IMR-90 (cell line): ENCODE data around the gene NRP2. TPM values are rescaled to one million over a fixed set of nuclear protein-coding genes. Genes with fewer than 3 reads are reported as not detected.

ENCODE experiments used
- ATAC-seq: fragments of 200-7000 bp; cut with Tn5 transposase; 2 replicates; pipeline ENCODE4 v1.9.1; 2020; ENCODE audit warnings: low read depth, mild to moderate bottlenecking, moderate library complexity
- BruUV-seq: library from RNA; stranded (reverse); fragments of 400-500 nt; replicated peaks from 2 replicates; lab custom pipeline; 2021; lab: Mats Ljungman, UMichigan
- CTCF ChIA-PET: fragments of 300-600 bp; formaldehyde crosslinking; extraction: SDS; loops from one replicate; lab custom pipeline; 2021; ENCODE audit warnings: antibody characterized with exemption; lab: Yijun Ruan, JAX
- POLR2A ChIA-PET: fragments of 300-600 bp; sonication (Branson Sonifier 250); formaldehyde crosslinking; loops from one replicate; lab custom pipeline; 2022; ENCODE audit warnings: antibody characterized with exemption; ENCODE audit not compliant: unreplicated experiment; lab: Charles Lee
- DNase-seq: peaks from one replicate; pipeline ENCODE4 v3.0.0; 2013
- H2AFZ ChIP-seq: replicated peaks from 2 replicates; pipeline ENCODE3; 2013; ENCODE audit warnings: low read length, mild to moderate bottlenecking; ENCODE audit not compliant: poor library complexity
- H2AK5ac ChIP-seq: 2 replicates; pipeline ENCODE4 v1.6.1; 2013; ENCODE audit warnings: low read depth, low read length, inconsistent platforms
- H2AK9ac ChIP-seq: replicated peaks from 2 replicates; pipeline ENCODE3; 2013; ENCODE audit warnings: mild to moderate bottlenecking, low read depth, low read length, moderate library complexity; ENCODE audit not compliant: poor library complexity
- H2BK120ac ChIP-seq: 2 replicates; pipeline ENCODE4 v1.6.1; 2013; ENCODE audit warnings: low read depth, low read length, inconsistent platforms
- H2BK15ac ChIP-seq: 3 replicates; pipeline ENCODE4 v1.6.1; 2013; ENCODE audit warnings: low read depth, low read length, inconsistent platforms
- H2BK20ac ChIP-seq: 2 replicates; pipeline ENCODE4 v1.6.1; 2013; ENCODE audit warnings: low read depth, mild to moderate bottlenecking, inconsistent platforms, low read length, moderate library complexity
- H2BK5ac ChIP-seq: 2 replicates; pipeline ENCODE4 v1.6.1; 2013; ENCODE audit warnings: mild to moderate bottlenecking, low read depth, low read length, inconsistent platforms; ENCODE audit not compliant: poor library complexity, severe bottlenecking
- H3K14ac ChIP-seq: replicated peaks from 2 replicates; pipeline ENCODE4 v1.6.1; 2013; ENCODE audit warnings: low read depth, low read length, inconsistent platforms
- H3K18ac ChIP-seq: 2 replicates; pipeline ENCODE4 v1.6.1; 2013; ENCODE audit warnings: low read depth, low read length, control low read depth
- H3K23ac ChIP-seq: 2 replicates; pipeline ENCODE4 v1.6.1; 2013; ENCODE audit warnings: low read depth, low read length, inconsistent platforms
- H3K27ac ChIP-seq: 2 replicates; pipeline ENCODE4 v1.5.1; 2013; ENCODE audit warnings: mild to moderate bottlenecking, control low read depth, low read length; ENCODE audit not compliant: insufficient read depth
- H3K27me3 ChIP-seq: 2 replicates; pipeline ENCODE4 v1.6.1; 2013; ENCODE audit warnings: low read length; ENCODE audit not compliant: control insufficient read depth, insufficient read depth
- H3K36me3 ChIP-seq: 2 replicates; pipeline ENCODE4 v1.6.1; 2013; ENCODE audit warnings: low read length, mixed read lengths; ENCODE audit not compliant: control insufficient read depth, insufficient read depth
- H3K4ac ChIP-seq: 2 replicates; pipeline ENCODE4 v1.6.1; 2013; ENCODE audit warnings: low read depth, low read length, inconsistent platforms
- H3K4me1 ChIP-seq: 2 replicates; pipeline ENCODE4 v1.6.1; 2013; ENCODE audit warnings: low read length, mixed read lengths; ENCODE audit not compliant: control insufficient read depth, insufficient read depth
- H3K4me2 ChIP-seq: 2 replicates; pipeline ENCODE4 v1.6.1; 2013; ENCODE audit warnings: low read depth, mild to moderate bottlenecking, control low read depth, low read length, moderate library complexity
- H3K4me3 ChIP-seq: 2 replicates; pipeline ENCODE4 v1.5.1; 2013; ENCODE audit warnings: low read depth, mild to moderate bottlenecking, control low read depth, low read length, moderate library complexity; ENCODE audit not compliant: insufficient read depth
- H3K56ac ChIP-seq: 2 replicates; pipeline ENCODE4 v1.6.1; 2013; ENCODE audit warnings: low read length, inconsistent platforms; ENCODE audit not compliant: insufficient read depth; ENCODE audit errors: extremely low read depth
- H3K79me1 ChIP-seq, 2 experiments: 2 replicates each; pipeline ENCODE4 v1.6.1; 2013; ENCODE audit warnings: low read length in 2 of 2, inconsistent platforms in 1 of 2, low read depth in 1 of 2
- H3K9ac ChIP-seq: 2 replicates; pipeline ENCODE4 v1.6.1; 2013; ENCODE audit warnings: low read depth, low read length, control low read depth
- H3K9me1 ChIP-seq: 2 replicates; pipeline ENCODE4 v1.6.1; 2013; ENCODE audit warnings: low read length, inconsistent platforms; ENCODE audit not compliant: insufficient read depth
- H3K9me3 ChIP-seq: 2 replicates; pipeline ENCODE4 v1.6.1; 2013; ENCODE audit warnings: low read length; ENCODE audit not compliant: control insufficient read depth, insufficient read depth
- H4K20me1 ChIP-seq: 2 replicates; pipeline ENCODE4 v1.6.1; 2013; ENCODE audit warnings: low read length, inconsistent platforms; ENCODE audit not compliant: insufficient read depth
- H4K5ac ChIP-seq: 2 replicates; pipeline ENCODE4 v1.6.1; 2013; ENCODE audit warnings: mild to moderate bottlenecking, low read depth, low read length, control low read depth
- H4K8ac ChIP-seq, 2 experiments: 2 replicates each; pipeline ENCODE4 v1.6.1; 2013; ENCODE audit warnings: low read depth in 2 of 2, low read length in 2 of 2, control low read depth in 1 of 2, inconsistent platforms in 1 of 2
- H4K91ac ChIP-seq: 2 replicates; pipeline ENCODE4 v1.6.1; 2013; ENCODE audit warnings: low read depth, low read length, inconsistent platforms; ENCODE audit not compliant: insufficient read depth
- CEBPB ChIP-seq: IDR thresholded peaks from 2 replicates; pipeline ENCODE4 v1.6.1; 2012; ENCODE audit warnings: low read depth, low read length, improper control_type of control experiment
- MAFK ChIP-seq: IDR thresholded peaks from 2 replicates; pipeline ENCODE4 v1.6.1; 2012; ENCODE audit warnings: low read depth, low read length, improper control_type of control experiment
- MAZ ChIP-seq: IDR thresholded peaks from 2 replicates; pipeline ENCODE4 v1.6.1; 2012; ENCODE audit warnings: low read depth, mild to moderate bottlenecking, low read length, improper control_type of control experiment, moderate library complexity, borderline replicate concordance
- MXI1 ChIP-seq: IDR thresholded peaks from 2 replicates; pipeline ENCODE4 v1.6.1; 2012; ENCODE audit warnings: low read depth, mild to moderate bottlenecking, low read length, moderate library complexity, borderline replicate concordance
- NFE2L2 ChIP-seq: fragments of 150-350 bp; IDR thresholded peaks from 2 replicates; pipeline ENCODE4 v1.6.1; 2016; ENCODE audit warnings: low read depth, mild to moderate bottlenecking, low read length
- POLR2A ChIP-seq: IDR thresholded peaks from 2 replicates; pipeline ENCODE4 v1.6.1; 2012; ENCODE audit warnings: mild to moderate bottlenecking, low read depth, low read length
- RAD21 ChIP-seq: IDR thresholded peaks from 2 replicates; pipeline ENCODE4 v1.6.1; 2012; ENCODE audit warnings: low read length, improper control_type of control experiment
- RFX5 ChIP-seq: IDR thresholded peaks from 2 replicates; pipeline ENCODE4 v1.8.0; 2012; ENCODE audit warnings: low read depth, mild to moderate bottlenecking, low read length, moderate library complexity
- WGBS, 2 experiments: methylation state at CpG; one replicate each; pipeline versions ENCODE4 v1.1.5 to v1.1.7; 2013; ENCODE audit warnings: missing lambda C conversion rate in 2 of 2; ENCODE audit not compliant: insufficient read length in 1 of 2; ENCODE audit errors: extremely low coverage in 2 of 2; 5-methylcytosine and 5-hydroxymethylcytosine counted together
- dilution Hi-C: fragments of 300-500 bp; cut with HindIII; formaldehyde crosslinking; loops from one replicate; pipeline ENCODE4 v1.14.3; 2018; ENCODE audit warnings: low sequenced_read_pairs; ENCODE audit not compliant: unreplicated experiment
- in situ Hi-C: fragments of 300-500 bp; cut with MboI; formaldehyde crosslinking; loops from 3 replicates; pipeline ENCODE4 v1.14.3; 2019; ENCODE audit warnings: low sequenced_read_pairs, inconsistent platforms, mixed read lengths
- intact Hi-C: fragments of 100-400 bp; cut with micrococcal nuclease; formaldehyde crosslinking; loops from 2 replicates; pipeline ENCODE4 v1.10.0; 2022
- polyA plus RNA-seq, 3 experiments: library from polyadenylated mRNA; depleted of rRNA; stranded (reverse); fragments of >200 nt; gene quantifications; 2 replicates each; pipeline ENCODE4 v1.2.3, GENCODE V29; 2012; ENCODE audit warnings: low replicate concordance in 1 of 3
- total RNA-seq: library from RNA; depleted of rRNA; stranded (reverse); fragments of >200 nt; gene quantifications from 2 replicates; pipeline ENCODE4 v1.2.3, GENCODE V29; 2012
- TF ChIP-seq, protein P1 (sequence below): fragments of 150-350 bp; IDR thresholded peaks from 2 replicates; pipeline ENCODE4 v1.6.1; 2017; ENCODE audit warnings: mild to moderate bottlenecking, antibody characterized with exemption, low read length, low read depth
- TF ChIP-seq, protein P2 (sequence below): conservative IDR thresholded peaks from 2 replicates; pipeline ENCODE4 v1.5.1; 2012; ENCODE audit warnings: mild to moderate bottlenecking, low read depth, low read length, improper control_type of control experiment

Gene NRP2
- total and polyA plus RNA-seq, 2 of the 4 experiments (the other 2 are of a cell fraction), result 46.4 to 51.3 TPM

DNA sequence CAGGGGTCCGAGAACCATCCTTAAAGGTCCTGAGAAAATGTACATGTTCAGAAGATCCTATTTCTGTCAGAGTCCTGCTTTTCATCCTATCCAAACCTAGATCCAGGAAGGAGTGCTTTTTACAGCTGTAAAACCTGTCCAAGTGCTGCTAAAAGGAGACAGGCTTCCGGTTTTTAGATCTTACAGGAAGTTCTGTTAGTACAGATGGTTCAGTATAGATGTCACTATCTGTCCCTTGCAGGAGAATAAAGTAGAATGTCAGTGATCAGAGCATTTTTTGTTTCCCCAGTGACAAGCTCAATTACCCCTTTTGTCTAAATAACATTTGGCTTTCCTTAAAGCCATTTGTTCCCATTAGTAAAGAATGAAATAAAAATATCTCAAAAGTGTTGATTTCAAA, 98.3 kb downstream of the NRP2 start:
- Histone ChIP-seq H3K9me3 (no peaks in the 10 kb centered on the region), H3K23ac (no peak overlapping the region), H2AK9ac (no peak overlapping the region), H3K4me2 (no peak overlapping the region), H3K9ac (no peak overlapping the region), H3K36me3 (peaks cover 14% of the 10 kb centered on the region), H2BK20ac (no peak overlapping the region), H3K4me3 (no peak overlapping the region), H3K27ac (no peak overlapping the region), H3K27me3 (no peaks in the 10 kb centered on the region), H2BK120ac (no peak overlapping the region), H3K14ac (no peak overlapping the region), H4K20me1 (no peaks in the 10 kb centered on the region), H2AK5ac (no peak overlapping the region), H3K4me1 (peaks cover 10% of the 10 kb centered on the region; the same call in 1 of the 2 replicates), H3K79me1 (no peaks in the 10 kb centered on the region), H2AFZ (no peak overlapping the region), H4K91ac (no peak overlapping the region), H3K18ac (no peak overlapping the region), H3K9me1 (no peaks in the 10 kb centered on the region; the same call in 1 of the 2 replicates), H2BK15ac (no peak overlapping the region), H4K5ac (no peak overlapping the region), H2BK5ac (no peak overlapping the region), H3K56ac (no peak overlapping the region), H4K8ac (no peak overlapping the region), H3K4ac (no peak overlapping the region)
- in situ Hi-C loops (no loop called here), intact Hi-C loops (no loop called here), dilution Hi-C loops (no loop called here)
- ChIA-PET POLR2A (no interaction called here), CTCF (interaction anchor here (0.5 kb wide), 1 partner anchor 270 kb away, joined by 3 read pairs; no protein-coding TSS in a partner anchor)
- no CpG with 5 or more reads among the region's 2 CpGs for WGBS, 2 experiments
- no TSS peak for BruUV-seq
- no peak for DNase-seq
- ATAC-seq, result no peak
- TF ChIP-seq MAZ (no peak), RFX5 (no peak), CEBPB (no peak), MXI1 (no peak), POLR2A (no peak), MAFK (no peak), RAD21 (no peak), NFE2L2 (no peak)
- TF ChIP-seq, protein P1, sequence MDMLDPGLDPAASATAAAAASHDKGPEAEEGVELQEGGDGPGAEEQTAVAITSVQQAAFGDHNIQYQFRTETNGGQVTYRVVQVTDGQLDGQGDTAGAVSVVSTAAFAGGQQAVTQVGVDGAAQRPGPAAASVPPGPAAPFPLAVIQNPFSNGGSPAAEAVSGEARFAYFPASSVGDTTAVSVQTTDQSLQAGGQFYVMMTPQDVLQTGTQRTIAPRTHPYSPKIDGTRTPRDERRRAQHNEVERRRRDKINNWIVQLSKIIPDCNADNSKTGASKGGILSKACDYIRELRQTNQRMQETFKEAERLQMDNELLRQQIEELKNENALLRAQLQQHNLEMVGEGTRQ, result no peak
- TF ChIP-seq, protein P2, sequence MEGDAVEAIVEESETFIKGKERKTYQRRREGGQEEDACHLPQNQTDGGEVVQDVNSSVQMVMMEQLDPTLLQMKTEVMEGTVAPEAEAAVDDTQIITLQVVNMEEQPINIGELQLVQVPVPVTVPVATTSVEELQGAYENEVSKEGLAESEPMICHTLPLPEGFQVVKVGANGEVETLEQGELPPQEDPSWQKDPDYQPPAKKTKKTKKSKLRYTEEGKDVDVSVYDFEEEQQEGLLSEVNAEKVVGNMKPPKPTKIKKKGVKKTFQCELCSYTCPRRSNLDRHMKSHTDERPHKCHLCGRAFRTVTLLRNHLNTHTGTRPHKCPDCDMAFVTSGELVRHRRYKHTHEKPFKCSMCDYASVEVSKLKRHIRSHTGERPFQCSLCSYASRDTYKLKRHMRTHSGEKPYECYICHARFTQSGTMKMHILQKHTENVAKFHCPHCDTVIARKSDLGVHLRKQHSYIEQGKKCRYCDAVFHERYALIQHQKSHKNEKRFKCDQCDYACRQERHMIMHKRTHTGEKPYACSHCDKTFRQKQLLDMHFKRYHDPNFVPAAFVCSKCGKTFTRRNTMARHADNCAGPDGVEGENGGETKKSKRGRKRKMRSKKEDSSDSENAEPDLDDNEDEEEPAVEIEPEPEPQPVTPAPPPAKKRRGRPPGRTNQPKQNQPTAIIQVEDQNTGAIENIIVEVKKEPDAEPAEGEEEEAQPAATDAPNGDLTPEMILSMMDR, result no peak
